Fibroblast of skin of scalp (primary cell): ENCODE data around the gene PPFIA1.
"Not testable (repeated sequence)": the region's sequence is repeated elsewhere in the genome, so short reads cannot be mapped to it uniquely, and the experiment has no call there.

Experiments
- DNase-seq: peaks from one replicate; pipeline ENCODE4 v3.0.0-alpha.2; 2013

The PPFIA1 gene

DNA sequence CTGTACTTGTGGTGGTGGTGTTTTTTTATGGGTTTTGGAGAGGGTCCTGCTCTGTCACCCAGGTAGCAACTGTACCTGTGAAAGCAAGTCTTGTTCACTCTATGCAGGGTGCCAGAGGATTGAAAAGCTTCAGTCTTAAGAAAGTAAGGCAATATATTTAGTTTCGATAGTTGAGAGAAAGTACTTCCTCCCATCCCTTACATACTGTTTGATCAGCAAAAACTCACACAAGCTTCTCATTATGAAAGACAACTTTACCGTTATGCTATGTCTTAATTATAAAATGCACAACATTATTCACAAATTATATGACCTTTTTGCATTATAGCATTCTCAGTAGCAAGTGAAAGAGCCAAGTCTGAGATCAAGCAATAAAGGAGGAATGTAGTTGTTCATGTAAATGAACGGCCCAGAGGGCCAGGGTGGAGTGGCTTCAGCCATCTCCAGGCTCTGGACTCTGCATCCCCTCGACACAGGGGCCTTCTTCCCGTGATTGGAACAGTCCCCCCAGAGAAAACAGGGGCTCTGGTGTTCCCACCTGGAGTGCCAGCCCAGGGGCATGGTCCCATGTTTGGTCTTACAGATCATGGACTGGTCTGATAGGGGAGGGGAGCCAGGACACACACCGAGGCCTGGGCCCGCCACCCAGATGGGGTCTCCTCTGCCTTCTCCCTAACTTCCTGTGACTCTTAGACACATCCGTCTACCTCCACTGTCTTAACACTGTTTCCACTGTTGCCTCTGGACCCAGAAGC is 89.1 kb downstream of the PPFIA1 start:
- DNase-seq: no peak

DNA sequence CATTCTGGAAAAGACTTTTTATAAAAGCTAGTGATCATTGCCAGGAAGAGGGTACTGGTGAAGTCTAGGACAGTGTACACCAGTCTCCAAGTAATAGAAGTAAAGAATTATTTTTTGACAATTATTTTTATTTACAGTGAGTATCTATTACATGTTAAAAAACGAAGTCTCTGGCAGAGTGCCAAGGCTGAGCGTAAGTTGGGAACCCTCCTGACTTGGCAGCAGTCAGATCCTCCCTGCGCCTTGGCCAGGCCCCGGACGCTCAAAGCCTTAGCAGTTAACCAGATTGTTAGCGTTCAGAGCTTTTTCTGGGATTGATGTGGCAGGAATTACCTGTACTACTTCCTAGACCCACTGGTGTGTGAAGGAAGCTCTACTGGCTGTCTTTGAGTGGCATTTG is 89.7 kb downstream of the PPFIA1 start:
- no peak for DNase-seq

DNA sequence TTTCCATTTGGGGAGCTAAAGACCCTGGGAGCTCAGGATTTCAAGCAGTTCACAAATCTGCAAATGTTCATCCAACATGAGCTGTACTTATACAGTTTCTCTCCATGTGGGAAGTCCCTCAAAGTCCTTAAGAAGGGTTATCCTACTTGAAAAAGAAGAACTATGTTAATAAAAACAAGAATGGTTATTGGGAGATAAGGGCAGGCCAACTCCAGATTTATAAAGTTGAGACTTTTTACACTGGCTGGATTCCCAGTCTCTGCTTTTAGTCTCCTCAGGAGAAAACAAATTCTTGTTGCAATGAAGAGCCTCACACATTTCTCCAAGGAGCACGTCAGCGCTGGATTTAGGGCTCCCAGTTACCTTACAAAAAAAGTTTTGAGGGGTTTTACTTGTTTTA is 93.7 kb downstream of the PPFIA1 start:
- no peak for DNase-seq

DNA sequence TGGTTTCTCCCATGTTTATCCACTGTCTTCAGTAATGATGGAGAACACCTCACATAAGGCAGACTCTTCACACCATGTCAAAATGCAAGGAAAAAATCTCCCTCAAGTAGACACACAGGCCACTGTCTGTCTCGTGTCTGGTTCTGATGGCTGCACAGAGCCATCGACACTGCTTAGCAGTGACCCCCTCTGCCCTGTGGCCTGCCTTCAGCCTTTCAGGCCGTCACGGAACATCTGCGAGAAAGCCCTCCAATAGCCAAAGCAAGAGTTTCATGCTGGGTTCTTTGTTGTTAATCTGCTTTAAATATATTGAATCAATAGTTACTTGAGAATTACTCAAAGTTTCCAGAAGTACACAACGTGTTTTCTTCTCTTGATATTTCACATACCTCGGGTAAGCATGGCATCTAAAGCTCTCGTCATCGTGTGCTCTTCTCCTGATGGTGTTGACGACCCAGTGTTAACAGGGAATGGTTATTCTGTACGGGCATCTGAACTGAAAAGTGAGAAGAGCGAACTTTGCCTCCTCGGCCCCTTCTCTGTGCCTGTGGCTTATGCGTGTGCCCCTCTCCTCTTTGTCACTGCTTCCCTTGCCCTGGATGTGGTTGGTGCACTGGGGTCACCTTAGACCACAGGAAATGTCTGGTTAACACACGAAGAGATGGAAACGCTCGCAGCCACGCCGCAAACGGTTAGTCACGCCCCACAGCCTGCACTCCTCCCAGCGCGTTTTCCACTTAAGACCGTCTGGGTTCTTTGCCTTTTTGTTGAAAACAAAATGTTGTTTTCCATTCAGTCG is 94.5 kb downstream of the PPFIA1 start:
- no peak for DNase-seq

DNA sequence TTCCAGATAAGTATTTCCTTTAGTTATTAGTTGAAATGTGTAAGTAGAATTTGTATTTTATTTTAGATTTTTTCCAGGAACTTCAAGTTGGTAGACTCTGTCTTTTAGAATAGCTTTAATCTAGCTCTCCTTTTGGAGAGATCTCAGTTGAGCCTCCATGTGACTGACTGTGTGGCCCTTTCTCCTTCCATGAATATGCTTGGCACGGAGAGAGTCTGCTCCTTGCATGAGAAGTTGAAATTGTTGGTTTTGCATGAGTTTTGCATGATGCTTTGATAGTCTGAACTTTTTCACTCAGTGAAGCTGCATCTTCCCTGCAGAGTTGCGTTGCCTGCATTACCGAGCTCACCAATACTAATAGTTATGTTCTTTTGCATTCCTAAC is 95.0 kb downstream of the PPFIA1 start:
- no peak for DNase-seq

DNA sequence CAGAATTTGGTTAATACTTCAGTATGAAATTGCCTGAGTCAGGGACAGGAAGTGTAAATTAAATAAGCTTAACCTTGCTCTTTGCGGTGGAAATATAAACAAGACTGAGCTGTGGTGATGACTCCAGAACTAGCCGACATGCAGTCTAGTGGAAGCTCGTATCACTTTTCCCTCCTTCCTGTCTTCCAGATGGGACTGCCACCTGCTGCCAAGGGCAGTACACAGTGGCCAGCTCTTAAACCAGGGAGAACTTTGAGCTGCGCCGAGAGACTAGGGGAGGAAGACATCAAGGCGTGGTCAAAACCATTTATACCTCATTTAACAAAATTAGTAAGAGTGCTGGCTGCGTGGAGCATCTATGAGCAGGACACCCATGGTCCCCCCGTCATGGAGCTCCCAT is 96.6 kb downstream of the PPFIA1 start:
- DNase-seq: no peak

- DNase-seq: peak; percentile 47
Observed at GRCh38 chr11:70368961-70369360, 98.5 kb downstream of the PPFIA1 start.

GRCh38 chr11:70371241-70371640 is 100.8 kb downstream of the PPFIA1 start:
- no peak for DNase-seq

- no peak for DNase-seq
Observed at GRCh38 chr11:70372076-70372475, 101.6 kb downstream of the PPFIA1 start.

GRCh38 chr11:70376621-70377020 is 106.1 kb downstream of the PPFIA1 start:
- no peak for DNase-seq

GRCh38 chr11:70377645-70378044 is 107.2 kb downstream of the PPFIA1 start:
- no peak for DNase-seq

GRCh38 chr11:70378506-70379134 is 108.1 kb downstream of the PPFIA1 start:
- DNase-seq: no peak

DNA sequence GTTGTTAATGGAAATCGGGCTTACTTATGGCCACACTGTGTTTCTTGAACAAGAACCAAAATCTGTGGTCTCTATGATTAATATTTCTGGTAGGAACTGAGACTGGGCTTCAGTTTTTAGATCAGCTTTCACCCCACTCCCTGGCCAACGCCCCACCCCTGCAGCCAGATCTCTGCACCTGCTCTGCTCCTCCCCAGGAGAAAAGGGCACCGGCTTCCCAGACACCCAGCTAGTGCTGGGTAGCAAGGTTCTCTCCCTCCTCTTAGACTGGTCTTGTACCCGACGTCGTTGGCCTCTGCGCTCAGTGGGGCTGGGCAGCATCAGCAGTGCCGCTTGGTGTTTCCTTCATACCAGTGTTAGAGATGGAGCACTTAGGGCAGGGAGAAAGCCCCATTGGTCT is 110.9 kb downstream of the PPFIA1 start:
- DNase-seq: no peak

DNA sequence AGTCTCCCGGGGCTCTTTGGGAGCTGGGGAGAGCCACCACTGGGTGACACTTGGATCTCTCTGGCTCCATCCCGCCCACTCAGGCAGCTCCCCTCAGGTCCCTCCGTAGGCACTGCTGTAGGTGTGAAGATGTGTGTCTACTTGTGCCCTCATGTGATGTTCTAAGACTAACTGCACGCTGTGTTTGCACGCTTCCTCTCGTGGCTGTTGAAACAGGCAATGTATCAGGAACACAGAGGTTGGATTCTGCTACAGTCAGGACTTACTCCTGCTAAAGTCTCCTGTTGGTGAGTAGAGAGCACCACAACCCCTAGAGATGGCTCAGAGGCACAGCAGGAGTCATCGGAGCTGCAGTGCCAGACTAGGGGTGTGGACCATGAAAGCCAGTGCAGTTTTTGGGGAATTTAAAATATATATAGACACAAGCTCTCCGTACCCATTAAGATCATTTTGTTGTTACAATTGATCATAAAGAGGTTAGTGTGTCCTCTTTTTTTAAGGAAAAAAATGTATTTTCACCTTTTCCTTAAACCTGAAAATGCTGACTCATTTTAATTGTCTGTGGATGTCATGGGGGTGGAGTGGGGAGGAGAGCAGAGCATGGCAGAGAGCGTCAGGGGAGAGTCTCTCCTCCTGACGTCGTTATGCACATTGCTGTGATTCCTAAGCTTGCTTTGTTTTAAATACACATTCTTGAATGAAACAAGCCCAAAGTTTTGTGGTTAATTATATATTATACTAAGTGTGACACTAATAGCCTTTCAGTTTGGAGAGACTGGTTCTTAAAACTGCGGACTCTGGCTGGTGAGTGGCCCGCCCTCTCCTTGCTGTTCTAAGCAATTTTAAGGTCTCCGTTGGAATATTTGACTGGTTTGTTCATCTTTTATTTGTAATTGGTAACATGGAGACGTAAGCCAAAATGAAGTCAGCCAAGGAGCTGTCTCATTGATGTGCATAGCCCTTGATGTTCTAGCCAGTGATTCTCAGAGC is 111.7 kb downstream of the PPFIA1 start:
- peak; percentile 83 for DNase-seq

- DNase-seq: no peak
Observed at GRCh38 chr11:70383664-70384565, 113.4 kb downstream of the PPFIA1 start.

DNA sequence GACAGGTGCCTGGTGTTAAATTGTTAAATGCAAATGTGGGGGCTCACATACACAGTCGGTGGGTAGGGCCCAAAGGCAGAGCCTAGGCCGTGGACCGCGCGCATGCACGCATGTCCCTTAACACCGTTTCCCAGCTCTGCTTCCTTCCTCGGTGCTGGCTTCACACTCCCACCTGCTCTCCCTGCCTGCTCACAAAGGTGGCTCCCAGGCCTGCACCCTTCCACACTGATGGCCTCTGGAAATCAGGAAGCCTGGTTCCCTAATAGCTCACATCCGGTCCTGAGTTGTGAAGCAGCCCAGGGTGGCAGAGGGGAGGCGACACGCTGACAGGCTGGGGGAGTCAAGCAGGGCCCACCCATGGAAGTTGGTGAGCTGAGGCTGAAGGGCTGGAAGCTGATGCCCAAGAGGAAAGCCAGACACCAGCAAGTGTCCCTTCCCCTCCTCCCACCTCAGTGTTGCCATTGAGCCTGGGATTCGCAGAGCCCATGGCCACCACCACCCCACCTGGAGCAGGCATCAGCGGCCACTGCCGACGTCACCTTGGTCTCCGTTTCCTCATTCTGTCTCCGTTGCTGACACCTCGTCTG is 114.2 kb downstream of the PPFIA1 start:
- DNase-seq: no peak

DNA sequence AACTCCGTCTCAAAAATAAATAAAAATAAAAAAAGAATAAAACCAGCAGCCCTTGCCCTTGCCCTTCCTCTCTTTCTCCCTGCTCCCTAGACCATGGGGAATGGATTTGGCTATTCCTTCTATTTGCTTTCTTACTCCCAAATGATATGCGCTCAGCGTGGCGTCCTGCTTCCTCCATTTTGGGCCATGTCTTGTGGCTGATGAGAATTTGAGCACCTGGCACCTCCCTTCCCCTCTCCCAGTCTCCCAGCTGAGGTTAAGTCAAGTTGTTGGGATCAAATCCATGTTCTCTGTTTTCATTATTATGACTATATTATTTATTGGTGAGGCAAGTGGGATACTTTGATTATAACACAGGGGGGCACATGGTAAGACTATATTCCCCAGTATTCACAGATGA is 117.1 kb downstream of the PPFIA1 start:
- no peak for DNase-seq

GRCh38 chr11:70389201-70389600 is 118.7 kb downstream of the PPFIA1 start:
- DNase-seq: no peak

DNA sequence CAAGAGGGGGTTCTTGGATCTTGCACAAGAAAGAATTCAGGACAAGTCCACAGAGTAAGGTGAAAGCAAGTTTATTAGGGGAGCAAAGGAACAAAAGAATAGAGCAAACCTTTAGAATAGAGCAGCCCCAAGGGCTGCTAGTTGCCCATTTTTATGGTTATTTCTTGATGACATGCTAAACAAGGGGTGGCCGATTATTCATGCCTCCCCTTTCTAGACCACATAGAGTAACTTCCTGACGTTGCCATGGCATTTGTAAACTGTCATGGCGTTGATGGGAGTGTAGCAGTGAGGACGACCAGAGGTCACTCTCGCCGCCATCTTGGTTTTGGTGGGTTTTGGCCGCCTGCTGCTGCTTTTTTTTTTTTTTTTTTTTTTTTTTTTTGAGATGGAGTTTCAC is 120.4 kb downstream of the PPFIA1 start:
- DNase-seq: not testable (repeated sequence)

DNA sequence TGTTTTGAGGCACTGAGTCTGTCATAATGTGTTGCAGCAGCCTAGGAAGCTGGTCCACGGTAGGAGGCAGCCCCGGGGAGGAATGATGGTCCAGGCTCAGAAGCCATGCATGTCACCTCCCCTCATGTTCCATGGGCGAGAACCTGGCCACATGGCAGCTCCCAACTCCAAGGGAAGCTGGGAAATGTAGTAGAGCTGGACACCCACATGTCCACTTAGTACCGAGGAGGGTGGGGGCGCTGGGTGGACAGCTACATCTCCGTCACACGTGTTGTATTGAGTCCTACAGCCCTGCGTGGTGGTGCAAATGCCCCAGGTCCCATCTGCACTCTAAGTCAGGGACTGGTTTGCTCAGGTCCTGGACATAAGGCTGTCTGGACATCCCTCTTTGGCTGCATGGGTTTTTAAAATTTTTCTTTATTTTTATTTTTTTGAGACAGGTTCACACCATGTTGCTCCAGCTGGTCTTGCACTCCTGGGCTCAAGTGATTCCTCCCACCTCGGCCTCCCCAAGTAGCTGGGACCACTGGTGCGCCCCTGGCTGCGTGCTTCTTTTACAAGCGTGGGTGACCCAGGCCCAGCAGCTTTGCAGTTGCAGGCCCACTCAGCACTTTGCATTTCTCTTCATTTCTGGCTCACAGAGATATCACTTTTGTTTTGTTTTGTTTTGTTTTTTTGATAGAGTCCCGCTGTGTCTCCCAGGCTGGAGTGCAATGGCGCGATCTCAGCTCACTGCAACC is 123.9 kb downstream of the PPFIA1 start:
- no peak for DNase-seq
